ENCODE measurements around the gene TMEM100.

GRCh38 chr17:55756689-55757088, 34.0 kb upstream of the TMEM100 start:
- TF ChIP-seq IRF3 (IDR thresholded peaks at IDR 0.05) (no peak), PAX5 (IDR thresholded peaks at IDR 0.05; ENCODE audit: borderline replicate concordance, low read depth, low read length) (no peak), SP1 (IDR thresholded peaks at IDR 0.05; ENCODE audit: low read depth, low read length) (no peak), TCF7 (IDR thresholded peaks at IDR 0.05; ENCODE audit: borderline replicate concordance) (no peak), ZNF207 (IDR thresholded peaks at IDR 0.05; ENCODE audit: borderline replicate concordance) (no peak), EZH2 (IDR thresholded peaks at IDR 0.05; ENCODE audit: borderline replicate concordance, control insufficient read depth, low read depth, low read length) (no peak), CHD2 (IDR thresholded peaks at IDR 0.05; ENCODE audit: borderline replicate concordance, low read depth, low read length) (no peak), CTCF (IDR thresholded peaks at IDR 0.05 in 2 of 3, conservative IDR thresholded peaks at IDR 0.05 in 1 of 3; ENCODE audit: control insufficient read depth in 2 of 3, extremely low read depth in 1 of 3, insufficient read depth in 1 of 3, low read depth in 3 of 3, low read length in 3 of 3) (no peak)

Data from GM12878 (cell line).